GM13976 (cell line): ENCODE measurements around the gene CHD1.

ENCODE experiments used
- DNase-seq: peaks from one replicate; pipeline ENCODE4 v3.0.0; 2012; ENCODE audit warnings: low spot score
- CTCF ChIP-seq: IDR thresholded peaks from 2 replicates; pipeline ENCODE4 v1.5.1; 2012; ENCODE audit warnings: borderline replicate concordance, mild to moderate bottlenecking; ENCODE audit not compliant: insufficient read depth; ENCODE audit errors: extremely low read depth, missing control alignments, control extremely low read depth
- in situ Hi-C: fragments of 300-500 bp; cut with MboI; formaldehyde crosslinking; loops from one replicate; pipeline ENCODE4 v1.12.0; 2022; ENCODE audit warnings: low sequenced_read_pairs, mixed read lengths, inconsistent platforms; ENCODE audit not compliant: unreplicated experiment

CHD1 gene

GRCh38 chr5:98807806-98808205 is 121.0 kb downstream of the CHD1 start:
- no peak for TF ChIP-seq CTCF
- in situ Hi-C loops: no loop called here

GRCh38 chr5:98805070-98805469 is 123.7 kb downstream of the CHD1 start:
- no peak for TF ChIP-seq CTCF
- in situ Hi-C loops: no loop called here

More at GRCh38 chr5:98807806-98808205, 121.0 kb downstream of the CHD1 start:
- no peak for DNase-seq

GRCh38 chr5:98804066-98804465 is 124.7 kb downstream of the CHD1 start:
- in situ Hi-C loops: no loop called here
- DNase-seq: no peak
- TF ChIP-seq CTCF: no peak

More at GRCh38 chr5:98805070-98805469, 123.7 kb downstream of the CHD1 start:
- DNase-seq: no peak
